GM21576 (cell line): ENCODE results near the gene OTP.
A peak's percentile ranks its signal among the peaks of the same experiment; 100 is the strongest.

Source experiments
- ATAC-seq: cut with Tn5 transposase; IDR thresholded peaks from one replicate; pipeline ENCODE4 v1.9.1; 2021; ENCODE audit warnings: mild to moderate bottlenecking, moderate library complexity; ENCODE audit not compliant: unreplicated experiment

OTP gene

DNA sequence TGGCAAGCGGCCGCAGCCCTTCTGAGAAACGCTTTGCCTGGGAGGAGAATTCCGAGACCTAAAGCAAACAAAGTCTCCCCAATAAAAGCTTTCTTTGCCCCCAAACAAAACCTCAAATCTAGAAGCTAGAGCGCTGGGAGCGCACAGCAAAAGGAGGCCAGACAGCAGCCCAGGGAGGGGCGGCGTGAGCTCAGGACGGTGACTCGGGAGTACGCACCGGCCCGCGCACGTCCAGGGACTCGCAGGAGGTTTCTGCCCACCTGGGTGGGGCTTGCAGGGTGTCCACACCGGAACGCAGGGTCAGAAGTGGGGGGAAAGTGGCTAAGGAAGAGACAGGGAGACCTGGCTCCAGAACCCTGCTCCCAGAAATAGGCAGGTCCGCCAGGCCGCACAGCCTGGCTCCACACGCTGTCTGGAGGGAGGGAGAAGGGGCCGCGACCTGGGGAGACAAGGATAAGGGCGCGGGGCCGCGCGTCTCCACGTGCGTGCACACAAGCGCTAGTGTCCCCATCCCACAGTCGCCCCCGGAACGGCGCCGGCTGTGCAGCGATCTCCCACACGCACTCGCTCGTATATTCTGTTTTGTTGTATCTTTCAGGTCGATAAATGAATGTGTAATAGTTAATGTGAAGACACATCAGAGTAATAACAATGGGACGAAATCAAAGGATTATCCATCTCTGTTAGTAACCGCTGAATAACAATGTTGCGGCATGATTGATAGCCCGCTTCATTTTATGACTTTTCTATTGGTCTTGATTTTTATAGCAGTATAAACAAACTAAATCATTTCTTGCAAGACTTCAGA, 2.3 kb upstream of the OTP start:
- ATAC-seq, result no peak

- no peak for ATAC-seq
Observed at GRCh38 chr5:77638763-77639671, 504 bp upstream of the OTP start.

DNA sequence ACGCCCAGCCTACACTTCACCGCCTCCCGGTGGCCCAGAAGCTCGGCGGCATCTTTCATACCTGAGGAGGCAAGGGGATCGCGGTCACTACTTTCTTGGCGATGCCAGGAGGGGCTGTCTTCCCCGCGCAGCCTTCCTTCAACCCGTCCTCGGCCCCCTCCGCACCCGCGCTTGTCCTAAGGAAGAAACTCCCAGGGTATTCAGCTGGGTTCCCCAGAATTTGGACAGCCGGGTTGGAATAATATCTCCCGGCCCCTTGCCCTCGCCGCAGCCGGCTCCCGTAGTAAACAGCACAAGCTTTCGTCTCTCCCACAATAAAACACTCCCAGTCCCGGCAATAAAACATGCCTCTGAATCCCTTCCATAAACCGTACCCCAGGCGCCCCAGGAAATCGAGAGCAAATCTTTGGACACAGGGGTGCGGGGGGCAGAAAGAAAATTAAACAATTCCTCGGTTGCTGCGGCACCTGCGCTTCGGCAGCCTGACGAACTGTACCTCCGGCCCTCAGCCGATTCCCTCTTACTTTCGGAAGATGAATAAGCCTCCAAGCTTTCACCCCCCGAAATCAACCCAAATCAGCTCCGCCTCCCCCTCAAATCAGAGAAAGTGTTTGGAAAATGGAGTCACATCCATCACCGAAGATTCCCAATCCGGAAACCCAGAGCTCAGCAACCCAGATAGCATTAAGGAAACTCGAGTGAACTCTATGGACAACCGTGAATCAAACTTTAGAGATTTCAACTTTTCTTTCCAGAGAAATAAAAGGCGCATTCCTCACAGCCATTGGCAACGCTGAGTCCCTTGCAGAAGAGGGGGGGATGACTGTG, 1.1 kb downstream of the OTP start:
- no peak for ATAC-seq

GRCh38 chr5:77636641-77637169, 1.8 kb downstream of the OTP start:
- ATAC-seq, result no peak

- no peak for ATAC-seq
Observed at GRCh38 chr5:77635917-77636640, 2.4 kb downstream of the OTP start.

DNA sequence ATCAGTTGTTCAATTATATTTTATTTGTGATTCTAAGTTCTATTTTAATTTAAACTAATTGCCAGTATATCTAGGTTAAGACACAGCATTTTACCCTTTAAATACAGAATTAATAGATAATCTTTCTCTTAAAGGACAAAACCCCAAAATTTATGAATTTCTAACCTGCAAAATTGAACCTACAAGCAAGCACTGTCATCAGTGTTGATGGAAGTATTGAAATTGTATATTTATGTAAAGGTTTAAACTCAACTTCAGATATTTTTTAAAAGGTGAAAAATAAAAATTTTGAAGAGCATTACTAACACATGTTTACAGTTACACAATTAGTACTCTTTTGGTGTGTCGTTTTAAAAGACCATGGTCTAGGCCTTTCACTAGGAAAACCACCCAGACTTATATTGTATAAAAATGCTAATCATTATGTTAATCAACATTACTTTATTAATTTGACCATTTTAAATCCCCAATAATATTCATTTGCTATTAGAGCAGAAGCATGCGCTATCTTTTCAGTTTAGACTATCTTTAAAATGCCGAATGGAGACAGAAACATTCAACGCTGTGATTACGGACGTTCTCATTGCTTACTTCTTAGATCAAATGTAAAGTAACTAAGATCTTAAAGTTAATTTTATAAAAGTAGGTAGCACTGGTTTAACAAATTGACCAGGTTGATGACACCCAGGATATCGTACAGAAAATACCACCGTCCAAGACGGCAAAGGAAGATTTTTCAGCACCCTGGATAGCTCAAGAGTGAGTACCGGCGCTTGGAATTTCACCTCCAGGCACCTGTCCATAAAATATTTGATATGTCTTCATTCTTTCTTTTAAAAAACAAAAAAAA, 3.2 kb downstream of the OTP start:
- ATAC-seq, result no peak

GRCh38 chr5:77633709-77634108, 4.8 kb downstream of the OTP start:
- ATAC-seq, result no peak

DNA sequence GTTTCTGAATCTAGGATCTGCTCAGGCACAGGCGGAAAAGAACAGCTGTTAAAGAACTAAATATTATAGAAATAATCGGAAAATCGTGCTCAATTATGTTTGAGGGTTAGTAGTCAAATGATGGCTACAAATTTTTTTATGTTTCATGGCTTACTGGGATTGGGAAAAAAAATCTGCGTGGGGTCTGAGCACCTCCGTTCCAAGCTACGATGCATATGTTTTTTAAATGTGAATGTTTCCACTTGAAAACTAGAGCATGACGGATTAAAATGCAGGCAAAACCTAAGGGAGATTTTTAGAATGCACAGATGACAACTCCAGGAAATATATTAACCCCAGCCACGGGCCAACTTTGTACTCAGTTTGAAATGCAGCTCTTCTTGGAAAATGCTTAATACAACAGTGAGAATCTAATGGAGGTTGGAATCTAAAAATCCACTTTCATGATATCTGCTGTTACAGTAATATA, 5.3 kb downstream of the OTP start:
- ATAC-seq, result no peak

DNA sequence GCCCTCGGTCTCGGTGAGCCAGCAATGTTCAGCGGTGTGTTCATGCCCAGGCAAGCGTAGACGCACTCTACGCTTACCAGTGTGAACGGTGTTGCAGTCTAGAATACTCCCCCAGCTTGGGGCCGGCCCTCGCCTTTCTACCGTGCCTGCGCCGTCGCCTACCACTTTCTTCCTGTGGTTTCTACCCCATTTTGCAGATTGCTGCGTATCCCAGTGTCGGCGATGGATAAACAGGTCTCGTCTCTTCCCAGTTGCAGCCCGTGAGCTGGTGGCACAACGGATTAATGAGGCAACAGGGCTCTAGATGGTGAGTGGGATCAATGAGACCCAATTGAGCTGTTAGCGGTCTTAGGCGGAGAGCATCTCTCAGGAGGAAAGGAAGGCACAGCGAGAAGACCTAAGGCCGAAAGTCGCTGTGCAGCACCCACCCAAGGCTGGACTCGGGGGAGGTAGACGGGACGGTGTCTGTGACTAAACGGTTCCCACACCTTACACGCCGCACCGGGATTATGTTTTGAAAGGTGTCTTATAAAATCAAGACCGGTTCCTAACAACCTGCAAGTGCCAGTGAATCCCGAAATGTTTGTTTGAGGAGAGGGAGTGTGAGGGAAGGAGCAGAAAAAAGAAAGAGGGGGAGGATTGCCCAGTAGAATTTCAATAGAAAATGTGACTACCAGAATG, 5.8 kb downstream of the OTP start:
- no peak for ATAC-seq

DNA sequence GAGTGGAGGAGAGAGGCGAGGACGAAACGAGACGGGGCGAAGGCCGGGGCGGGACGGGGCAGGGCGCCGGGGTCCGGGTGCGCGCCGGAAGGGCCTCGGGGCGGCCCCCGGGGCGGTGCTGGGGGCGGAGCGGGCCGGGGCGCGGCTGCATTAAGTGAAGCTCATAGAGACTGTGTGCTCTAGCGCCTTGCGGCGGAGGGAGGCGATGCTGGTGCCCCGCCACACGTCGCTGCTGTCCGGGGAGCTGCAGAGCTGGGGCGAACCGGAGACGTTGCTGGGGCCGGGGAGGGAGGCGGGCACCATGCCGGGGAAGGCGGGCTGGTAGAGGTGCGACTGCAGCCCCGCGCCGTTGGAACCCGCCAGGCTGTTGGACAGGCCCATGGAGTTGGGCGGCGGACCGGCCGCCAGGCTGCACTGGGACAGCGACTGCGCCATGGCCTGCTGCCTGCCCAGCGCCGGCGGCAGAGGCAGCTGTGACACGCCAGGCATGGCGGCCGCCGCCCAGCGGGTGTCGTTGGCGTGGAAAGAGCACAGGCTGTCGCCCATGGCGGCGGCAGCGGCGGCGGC, 8.3 kb downstream of the OTP start:
- ATAC-seq, result peak; percentile 89

GRCh38 chr5:77629509-77630113, 8.9 kb downstream of the OTP start:
- ATAC-seq, result no peak

GRCh38 chr5:77628840-77629508, 9.5 kb downstream of the OTP start:
- no peak for ATAC-seq

DNA sequence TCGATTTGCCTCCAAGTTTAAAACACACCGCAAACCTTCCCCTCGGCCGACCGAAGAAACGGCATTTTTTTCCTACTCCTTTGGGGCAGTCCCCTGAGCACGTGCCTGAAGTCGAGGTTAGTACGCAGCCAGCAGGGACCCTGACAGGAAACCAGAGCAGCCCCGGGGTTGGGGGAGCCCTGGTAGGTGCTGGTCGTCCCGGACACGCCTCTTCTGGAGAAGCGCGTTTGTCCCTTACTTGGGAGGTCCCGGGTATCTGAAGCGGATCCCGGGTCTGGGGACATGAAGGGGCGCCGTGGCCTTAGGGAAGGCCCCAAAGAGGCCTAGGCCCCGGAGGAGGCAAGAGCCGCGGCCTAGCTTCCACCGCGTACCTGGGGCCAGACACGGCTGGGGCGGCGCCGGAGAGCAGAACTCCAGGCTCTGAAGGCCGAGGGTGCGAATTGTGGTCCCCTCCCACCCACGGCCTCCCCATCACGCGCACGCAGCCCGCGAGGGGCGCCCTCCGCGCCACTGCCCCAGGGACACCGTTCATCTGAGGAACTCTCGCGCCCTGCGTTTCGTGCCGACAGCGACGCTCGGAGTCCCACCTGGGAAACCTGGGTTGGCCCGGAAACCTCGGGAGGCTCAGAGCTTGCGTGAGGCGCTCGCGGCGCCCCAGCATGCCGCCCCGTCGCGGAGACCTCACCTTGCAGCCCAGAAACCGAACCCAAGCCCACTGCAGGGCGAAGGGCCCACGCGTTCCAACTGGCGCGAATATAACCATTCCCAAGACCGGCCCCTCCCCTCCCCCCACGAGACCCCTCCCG, 10.4 kb downstream of the OTP start:
- ATAC-seq, result no peak

DNA sequence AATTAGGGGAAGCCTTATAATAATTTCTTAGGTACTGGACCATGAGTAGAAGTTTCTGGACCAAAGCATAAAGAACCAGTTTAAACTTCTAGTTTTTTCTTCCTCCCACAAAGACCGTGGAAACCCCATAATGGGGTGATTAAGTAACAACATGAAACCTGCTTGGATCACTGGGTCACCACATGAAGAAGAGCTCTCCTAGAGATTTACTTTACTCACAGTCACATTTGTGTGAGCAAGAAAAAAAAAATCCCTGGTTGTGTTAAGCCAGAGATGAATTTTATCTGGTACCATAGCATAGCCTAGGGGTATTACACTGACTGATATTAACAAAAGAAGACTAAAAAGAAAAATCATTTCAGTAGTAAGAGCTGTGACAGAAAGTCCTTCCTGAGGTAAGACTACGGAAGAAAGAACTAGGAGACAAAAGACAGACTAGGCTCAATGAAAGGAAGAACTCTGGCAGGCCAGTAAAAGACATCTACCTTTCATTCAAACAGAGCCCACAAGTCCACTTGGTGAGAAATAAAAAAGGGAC, 15.2 kb downstream of the OTP start:
- no peak for ATAC-seq

GRCh38 chr5:77621440-77621839, 17.1 kb downstream of the OTP start:
- ATAC-seq, result no peak

DNA sequence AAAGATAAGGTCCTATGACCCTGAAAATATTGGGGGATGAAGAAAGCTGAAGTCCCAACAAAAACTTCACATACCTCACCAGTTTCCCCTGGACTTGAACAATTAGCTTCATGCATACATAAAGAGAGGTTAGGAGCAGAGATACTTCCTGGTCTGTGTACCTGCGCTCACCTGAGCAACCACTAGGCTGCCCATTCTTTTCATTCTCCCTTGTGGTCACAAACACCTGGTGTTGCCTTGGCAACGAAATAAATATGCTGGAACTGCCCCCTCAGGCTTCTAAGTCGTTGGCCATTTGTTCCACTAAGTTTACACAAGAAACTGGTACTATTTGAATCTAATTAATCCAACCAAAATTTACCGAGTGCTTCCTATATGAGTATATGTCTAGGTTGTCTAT, 18.1 kb downstream of the OTP start:
- ATAC-seq, result no peak
